NCI-H1694 (cell line): ENCODE results near the gene HNRNPH1.
"Not testable (repeated sequence)": the region's sequence is repeated elsewhere in the genome, so short reads cannot be mapped to it uniquely, and the experiment has no call there.

Experiments
- DNase-seq: peaks from one replicate; lab custom pipeline; 2025; lab: John Stamatoyannopoulos, UW

The HNRNPH1 gene, protein sequence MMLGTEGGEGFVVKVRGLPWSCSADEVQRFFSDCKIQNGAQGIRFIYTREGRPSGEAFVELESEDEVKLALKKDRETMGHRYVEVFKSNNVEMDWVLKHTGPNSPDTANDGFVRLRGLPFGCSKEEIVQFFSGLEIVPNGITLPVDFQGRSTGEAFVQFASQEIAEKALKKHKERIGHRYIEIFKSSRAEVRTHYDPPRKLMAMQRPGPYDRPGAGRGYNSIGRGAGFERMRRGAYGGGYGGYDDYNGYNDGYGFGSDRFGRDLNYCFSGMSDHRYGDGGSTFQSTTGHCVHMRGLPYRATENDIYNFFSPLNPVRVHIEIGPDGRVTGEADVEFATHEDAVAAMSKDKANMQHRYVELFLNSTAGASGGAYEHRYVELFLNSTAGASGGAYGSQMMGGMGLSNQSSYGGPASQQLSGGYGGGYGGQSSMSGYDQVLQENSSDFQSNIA

DNA sequence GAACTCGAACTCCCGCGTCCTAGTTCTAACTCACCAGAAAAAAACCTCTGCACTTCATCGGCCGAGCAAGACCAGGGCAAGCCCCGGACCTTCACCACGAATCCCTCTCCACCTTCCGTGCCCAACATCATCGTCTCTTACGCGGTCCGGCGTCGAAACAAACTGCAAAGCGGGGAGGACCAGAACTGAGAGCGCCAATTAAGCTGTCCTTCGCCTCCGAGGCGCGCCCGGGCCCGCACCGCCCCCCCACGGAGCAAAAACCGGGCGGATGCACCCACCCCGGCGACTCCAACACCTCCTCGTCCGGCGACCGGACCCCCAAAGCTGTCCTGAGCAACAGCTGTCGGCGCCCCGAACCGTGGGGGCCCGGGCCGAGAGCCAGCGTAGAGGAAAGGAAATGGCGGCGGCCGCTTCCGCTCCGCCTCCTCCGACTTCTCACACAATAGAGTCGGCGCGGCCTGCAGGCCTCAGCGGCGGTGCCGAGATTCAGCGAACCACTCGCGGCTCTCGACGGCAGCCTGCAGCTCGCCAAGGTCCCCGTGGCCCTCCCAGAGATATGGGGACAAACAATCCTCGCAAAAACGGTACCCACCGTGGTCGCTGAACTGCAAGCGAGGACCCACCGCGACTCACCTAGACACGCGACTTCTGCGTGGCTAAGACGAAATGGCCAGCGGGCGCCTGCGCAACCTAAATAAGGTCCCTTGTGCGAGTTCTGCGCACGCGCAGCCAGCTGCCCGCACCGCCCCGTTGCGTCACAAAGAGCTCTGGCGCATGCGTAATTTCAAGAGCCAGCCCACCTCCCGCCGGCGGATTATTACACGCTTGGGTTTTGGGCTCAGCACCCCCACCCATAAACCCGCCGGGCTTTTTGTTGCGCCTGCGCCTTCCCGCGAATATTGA, at the start of gene HNRNPH1:
TSS of gene HNRNPH1 (minus strand) at position 669 of the 903 bp plus-strand sequence. CDS start at position 131, 538 bp downstream.
- DNase-seq, result peak; percentile 97

DNA sequence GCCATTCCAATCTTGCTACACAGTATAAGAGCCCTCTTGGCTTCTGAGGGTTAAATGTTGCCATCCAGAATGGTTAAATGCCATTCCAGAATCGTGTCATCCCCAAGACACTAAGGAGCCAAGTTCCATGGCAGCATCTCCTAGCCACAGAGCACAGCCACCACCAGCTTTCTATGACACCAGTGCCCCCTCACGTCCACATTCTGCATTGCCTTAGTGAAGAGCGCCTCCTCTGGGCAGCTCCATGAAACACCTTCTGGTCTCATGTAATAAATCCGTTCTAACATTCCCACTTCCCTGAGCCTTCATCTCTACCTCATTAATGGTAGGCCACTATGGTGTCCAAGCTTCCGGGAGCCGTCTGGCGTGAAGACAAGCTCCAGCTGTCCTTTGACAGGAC, 44.9 kb upstream of the HNRNPH1 start:
- peak; percentile 35 for DNase-seq

DNA sequence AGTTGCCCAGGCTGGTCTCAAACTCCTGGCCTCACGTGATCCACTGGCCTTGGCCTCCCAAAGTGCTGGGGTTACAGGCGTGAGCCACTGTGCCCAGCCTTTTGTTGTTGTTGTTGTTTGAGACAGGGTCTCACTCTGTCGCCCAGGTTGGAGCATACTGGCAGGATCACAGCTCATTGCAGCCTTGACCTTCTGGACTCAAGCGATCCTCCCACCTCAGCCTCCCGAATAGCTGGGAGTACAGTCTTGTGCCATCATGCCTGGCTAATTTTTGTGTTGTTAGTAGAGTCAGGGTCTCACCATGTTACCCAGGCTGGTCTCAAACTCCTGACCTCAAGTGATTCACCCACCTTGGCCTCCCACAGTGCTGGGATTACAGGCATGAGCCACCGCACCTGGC, 38.2 kb upstream of the HNRNPH1 start:
- not testable (repeated sequence) for DNase-seq

DNA sequence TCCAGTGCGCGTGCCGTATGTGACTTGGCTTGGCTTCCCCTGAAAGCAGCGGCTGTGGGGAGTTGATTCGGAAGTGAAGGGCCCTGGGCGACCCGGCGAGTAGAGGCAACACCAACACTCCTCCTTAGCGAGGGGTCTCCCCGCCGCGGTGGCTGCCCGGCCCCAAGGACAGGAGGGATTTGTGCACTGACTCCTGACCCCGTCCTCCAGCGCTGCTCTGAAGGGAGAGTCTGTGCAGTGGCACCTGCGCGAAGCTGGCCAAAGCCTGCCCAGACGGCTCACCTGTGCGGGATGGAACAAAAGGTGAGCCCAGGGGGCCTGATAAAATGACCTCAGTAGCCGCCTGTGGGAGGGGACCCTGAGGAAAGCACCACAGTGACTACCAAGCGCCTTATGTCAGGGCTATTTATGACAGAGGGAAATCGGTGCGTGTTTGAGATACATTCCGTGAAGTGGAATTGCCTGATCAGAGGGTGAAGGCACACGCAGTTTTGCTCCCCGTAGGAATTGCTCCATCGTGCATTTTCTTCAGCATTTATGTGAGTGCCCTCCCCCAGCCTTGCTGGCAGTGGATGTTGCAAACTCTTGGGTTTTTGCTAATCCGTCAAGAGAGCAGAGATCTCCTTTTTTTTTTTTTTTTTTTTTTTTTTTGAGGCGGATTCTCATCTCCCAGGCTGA, 34.8 kb upstream of the HNRNPH1 start:
- not testable (repeated sequence) for DNase-seq

DNA sequence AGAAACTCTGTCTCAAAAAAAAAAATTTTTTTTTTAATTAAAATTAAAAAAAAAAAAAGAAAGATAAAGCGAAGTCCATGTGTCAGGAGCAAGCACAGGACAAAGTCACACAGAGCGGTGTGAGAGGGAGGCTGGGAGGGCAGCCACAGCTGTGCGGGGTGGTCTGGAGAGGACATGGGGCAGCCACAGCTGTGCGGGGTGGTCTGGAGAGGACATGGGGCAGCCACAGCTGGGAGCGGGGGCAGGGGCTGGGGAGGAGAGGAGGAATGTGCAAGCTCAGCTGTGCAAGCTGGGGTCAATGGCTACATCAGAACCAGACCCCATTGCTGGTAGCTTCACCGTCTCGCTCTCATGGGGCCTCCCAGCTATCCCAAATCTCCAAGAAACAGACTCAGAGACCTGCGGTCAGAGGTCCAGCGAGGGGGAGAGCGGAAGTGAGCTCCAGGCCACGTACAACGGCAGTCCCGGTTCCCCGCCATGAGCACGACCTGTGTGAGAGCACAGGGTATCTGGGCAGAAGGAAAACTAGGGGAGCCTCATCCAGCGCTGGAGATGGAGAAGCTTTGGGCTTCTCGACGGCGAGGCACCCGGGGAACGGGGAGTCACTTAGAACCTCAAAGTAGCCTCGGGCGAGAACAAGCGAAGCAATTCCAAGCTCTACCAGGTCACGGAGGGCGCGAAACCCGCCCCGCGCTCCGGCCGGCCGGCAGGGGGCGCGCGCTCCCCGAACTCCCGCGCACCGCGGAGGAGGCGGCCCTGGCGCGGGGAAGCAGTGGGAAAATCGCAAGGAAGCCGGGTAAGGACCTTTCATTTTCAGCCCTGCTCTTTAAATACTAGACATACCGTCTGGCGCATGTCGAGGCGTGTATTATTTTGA, 34.1 kb upstream of the HNRNPH1 start:
- DNase-seq, result not testable (repeated sequence)

DNA sequence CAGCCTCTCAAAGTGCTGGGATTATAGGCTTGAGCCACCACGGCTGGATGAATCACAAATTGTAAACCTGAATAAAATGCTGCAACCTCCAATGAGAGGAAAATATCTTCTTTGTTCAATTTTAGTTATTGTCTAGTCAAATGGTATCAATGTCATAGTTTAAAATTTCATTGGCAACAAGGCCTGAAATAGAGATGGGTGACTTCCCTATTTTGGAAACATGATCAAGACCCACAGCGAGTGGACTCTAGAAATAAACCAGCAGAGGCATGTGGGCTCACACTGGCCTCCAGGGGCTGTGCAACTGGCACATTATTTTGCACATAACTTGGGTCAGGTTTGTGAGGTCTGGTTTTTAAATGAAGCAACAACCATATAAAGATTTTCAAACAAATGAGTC, 29.7 kb upstream of the HNRNPH1 start:
- not testable (repeated sequence) for DNase-seq

DNA sequence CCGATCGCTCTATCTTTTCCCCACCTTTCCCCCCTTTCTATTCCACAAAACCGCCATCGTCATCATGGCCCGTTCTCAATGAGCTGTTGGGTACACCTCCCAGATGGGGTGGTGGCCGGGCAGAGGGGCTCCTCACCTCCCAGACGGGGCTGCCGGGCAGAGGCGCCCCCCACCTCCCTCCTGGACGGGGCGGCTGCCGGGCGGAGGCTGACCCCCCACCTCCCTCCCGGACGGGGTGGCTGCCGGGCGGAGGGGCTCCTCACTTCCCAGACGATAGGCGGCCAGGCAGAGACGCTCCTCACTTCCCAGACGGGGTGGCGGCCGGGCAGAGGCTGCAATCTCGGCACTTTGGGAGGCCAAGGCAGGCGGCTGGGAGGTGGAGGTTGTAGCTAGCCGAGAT, 26.8 kb upstream of the HNRNPH1 start:
- not testable (repeated sequence) for DNase-seq

DNA sequence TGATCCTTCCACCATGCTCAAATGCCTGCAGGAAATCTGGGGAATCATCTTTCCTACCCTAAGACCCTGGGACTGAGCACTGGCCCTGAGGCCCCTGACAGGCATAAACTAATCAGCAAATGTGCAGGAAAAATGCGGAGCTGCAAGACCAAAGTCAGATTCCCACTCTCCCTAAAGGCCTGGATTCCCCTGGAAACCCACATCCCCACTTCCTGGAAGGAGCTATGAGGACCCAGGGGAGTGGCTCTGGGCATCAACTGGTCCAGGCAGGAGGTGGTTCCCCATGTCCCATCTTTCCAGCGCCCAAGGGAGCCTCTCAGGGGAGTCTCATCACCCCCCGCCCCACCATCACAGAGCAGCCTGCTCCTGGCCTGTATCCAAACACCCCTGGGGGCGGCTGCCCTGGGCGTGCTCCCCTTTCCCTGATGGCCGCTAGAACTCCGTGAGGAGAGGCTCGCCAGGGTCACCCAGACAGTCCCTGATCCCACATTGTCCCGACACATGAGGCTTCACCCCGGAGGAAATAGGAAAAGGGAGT, 25.8 kb upstream of the HNRNPH1 start:
- not testable (repeated sequence) for DNase-seq

DNA sequence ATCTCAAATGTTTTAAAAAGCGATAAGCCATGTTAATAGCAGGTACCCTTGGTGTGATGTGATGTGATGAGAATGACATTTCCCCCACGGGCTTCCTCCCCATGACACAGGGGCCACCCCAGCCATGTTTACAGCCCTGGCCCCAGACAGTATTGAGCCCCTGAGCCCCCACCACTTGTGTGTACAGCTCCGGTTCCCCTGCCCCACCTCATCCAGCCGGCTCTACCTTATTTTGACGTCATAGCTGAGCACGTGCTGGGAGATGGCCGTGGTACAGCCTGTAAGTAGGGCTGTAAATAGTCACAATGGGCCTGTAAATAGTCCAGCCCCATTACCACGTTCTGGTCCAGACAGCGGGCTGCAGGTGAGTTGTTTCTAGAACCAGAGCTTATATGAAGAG, 24.9 kb upstream of the HNRNPH1 start:
- DNase-seq, result no peak

DNA sequence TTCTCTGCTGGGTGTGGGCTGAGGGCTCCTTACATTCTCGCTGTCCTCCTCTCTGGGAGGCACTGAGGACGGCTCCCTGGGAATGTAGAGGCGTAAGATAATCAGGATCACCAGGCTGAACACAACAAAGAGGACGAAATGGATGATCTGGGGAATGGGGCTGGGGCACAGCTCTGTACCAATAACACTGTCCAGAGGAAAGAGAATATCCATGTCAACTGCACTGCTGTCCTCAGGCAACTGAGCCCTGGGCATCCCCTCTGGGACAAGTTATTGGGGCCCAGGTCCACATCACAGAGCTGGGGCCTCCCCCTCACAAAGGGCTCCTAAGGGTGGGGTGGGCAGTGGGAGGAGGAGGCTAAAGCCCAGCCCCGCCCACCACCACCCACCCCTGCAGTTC, 21.3 kb upstream of the HNRNPH1 start:
- DNase-seq, result not testable (repeated sequence)

DNA sequence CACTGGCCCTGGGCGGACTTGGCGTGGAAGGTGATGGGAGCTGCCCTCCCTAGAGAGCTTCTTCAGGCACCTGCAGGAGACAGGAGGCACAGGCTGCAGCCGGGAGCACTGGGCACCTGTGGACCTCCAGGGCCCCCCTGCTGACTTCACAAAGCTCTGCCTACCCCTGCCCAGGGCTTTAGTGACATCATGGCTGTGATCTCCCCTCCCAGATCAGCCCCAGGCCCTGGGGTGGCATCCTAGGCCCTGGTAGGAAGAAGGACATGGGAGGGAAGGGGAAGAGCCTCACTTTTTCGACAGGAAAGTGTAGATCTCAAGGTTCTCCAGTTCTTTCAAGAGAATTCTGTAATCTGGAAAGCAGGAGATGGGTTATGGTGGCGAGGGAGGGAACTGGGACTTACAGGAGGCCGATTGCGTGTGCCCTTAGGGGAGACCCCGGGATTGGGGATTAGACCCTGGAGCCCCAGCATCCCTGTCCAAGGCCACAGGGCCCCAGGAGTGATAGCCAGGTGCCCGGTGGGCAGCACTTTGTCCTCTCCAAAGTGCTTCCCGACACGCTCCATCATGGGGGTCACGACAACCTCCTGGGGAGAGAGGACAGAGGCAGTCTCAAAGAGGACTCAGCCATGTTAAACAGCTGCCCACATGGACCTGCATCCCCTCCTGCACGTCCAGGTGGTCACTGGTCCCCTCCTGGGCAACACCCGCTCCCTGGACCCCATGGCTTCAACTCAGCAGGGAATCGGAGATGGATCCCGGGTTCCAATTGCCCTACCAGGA, 19.9 kb upstream of the HNRNPH1 start:
- not testable (repeated sequence) for DNase-seq

DNA sequence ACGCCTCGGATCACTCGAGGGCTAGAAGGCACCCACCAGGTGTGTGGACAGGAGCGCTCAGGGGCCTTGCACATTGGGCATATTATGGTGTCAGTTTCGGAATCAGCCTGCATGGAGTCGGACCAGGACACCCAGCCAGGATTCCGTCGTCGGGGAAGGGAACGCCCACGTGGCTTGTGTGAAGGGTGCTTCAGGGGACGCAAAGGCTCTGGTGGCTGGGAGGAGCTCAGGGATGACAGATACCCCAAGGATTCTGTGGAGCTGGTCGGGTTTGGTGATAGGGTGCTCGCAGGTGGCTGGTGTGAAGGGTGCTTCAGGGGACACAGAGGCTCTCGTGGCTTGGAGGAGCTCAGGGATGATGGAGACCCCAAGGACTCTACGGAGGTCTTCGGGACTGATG, 19.2 kb upstream of the HNRNPH1 start:
- not testable (repeated sequence) for DNase-seq

DNA sequence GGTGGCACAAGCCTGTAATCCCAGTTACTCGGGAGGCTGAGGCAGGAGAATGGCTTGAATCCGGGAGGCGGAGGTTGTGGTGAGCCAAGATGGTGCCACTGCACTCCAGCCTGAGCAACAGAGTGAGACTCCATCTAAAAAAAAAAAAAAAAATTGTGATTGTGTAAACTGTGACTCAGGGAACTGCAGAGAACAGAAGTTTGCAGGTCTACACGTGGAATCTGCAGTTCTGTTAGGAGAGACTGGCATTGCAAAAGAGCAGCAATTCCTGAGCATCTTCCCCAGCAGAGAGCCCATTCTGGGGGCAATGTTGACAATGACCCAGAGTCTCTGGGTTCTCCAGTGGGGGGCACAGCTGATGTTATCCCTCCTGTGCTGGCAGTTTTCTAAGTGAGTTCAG, 18.3 kb upstream of the HNRNPH1 start:
- DNase-seq, result not testable (repeated sequence)

DNA sequence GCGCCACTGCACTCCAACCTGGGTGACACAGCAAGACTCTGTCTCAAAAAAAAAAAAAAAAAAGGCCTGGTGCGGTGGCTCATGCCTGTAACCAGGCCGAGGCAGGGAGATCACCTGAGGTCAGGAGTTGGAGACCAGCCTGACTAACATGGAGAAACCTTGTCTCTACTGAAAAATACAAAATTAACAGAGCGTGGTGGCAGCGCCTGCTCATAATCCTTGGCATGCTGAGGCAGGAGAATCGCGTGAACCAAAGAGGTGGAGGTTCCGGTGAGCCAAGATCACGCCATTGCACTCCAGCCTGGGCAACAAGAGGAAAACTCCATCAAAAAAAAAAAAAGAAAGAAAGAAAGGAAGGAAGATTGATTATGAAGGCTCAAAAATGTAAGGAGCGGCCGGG, 15.8 kb upstream of the HNRNPH1 start:
- DNase-seq, result not testable (repeated sequence)

DNA sequence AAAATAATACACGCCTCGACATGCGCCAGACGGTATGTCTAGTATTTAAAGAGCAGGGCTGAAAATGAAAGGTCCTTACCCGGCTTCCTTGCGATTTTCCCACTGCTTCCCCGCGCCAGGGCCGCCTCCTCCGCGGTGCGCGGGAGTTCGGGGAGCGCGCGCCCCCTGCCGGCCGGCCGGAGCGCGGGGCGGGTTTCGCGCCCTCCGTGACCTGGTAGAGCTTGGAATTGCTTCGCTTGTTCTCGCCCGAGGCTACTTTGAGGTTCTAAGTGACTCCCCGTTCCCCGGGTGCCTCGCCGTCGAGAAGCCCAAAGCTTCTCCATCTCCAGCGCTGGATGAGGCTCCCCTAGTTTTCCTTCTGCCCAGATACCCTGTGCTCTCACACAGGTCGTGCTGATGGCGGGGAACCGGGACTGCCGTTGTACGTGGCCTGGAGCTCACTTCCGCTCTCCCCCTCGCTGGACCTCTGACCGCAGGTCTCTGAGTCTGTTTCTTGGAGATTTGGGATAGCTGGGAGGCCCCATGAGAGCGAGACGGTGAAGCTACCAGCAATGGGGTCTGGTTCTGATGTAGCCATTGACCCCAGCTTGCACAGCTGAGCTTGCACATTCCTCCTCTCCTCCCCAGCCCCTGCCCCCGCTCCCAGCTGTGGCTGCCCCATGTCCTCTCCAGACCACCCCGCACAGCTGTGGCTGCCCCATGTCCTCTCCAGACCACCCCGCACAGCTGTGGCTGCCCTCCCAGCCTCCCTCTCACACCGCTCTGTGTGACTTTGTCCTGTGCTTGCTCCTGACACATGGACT, 11.1 kb upstream of the HNRNPH1 start:
- DNase-seq, result not testable (repeated sequence)

DNA sequence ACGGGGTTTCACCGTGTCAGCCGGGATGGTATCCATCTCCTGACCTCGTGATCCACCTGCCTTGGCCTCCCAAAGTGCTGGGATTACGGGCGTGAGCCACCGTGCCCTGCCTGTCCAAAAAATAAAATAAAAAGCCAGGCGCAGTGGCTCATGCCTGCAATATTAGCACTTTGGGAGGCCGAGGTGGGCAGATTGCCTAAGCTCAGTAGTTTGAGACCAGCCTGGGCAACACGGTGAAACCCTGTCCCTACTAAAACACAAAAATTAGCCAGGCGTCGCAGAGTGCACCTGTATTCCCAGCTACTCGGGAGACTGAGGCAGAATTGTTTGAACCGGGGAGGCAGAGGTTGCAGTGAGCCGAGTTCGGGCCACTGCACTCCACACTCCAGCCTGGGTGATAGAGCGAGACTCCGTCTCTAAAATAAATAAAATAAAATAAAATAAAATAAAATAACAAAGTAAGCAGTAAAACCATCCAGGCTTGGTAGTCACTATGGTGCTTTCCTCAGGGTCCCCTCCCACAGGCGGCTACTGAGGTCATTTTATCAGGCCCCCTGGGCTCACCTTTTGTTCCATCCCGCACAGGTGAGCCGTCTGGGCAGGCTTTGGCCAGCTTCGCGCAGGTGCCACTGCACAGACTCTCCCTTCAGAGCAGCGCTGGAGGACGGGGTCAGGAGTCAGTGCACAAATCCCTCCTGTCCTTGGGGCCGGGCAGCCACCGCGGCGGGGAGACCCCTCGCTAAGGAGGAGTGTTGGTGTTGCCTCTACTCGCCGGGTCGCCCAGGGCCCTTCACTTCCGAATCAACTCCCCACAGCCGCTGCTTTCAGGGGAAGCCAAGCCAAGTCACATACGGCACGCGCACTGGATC, 10.3 kb upstream of the HNRNPH1 start:
- DNase-seq, result not testable (repeated sequence)

DNA sequence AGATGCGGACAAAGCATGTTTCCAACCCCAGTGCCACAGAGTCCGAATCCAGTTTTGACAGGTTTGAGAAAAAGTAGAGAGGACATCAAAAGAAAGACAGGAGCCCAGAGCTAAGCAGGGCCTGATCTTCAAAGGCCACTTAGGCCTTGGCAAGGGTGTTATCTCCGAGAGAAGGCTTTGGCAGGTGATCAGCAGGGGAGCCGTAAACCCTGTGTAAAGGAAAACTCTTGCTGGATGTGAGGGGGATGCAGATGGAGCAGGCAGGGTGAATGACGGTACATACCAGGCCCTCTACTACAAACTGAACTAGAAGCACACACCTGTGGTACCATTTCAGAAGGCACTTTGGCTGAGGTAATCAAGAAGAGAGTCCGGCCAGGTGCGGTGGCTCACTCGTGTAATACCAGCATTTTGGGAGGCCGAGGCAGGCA, 1.4 kb upstream of the HNRNPH1 start:
- no peak for DNase-seq
